Measurements from ENCODE around the gene MAGI2. TPM values are rescaled to one million over a fixed set of nuclear protein-coding genes. Genes with fewer than 3 reads are reported as not detected.

Gene MAGI2
- total RNA-seq, 2 experiments from 2014 or later, result 0.03 to 0.17 TPM

DNA sequence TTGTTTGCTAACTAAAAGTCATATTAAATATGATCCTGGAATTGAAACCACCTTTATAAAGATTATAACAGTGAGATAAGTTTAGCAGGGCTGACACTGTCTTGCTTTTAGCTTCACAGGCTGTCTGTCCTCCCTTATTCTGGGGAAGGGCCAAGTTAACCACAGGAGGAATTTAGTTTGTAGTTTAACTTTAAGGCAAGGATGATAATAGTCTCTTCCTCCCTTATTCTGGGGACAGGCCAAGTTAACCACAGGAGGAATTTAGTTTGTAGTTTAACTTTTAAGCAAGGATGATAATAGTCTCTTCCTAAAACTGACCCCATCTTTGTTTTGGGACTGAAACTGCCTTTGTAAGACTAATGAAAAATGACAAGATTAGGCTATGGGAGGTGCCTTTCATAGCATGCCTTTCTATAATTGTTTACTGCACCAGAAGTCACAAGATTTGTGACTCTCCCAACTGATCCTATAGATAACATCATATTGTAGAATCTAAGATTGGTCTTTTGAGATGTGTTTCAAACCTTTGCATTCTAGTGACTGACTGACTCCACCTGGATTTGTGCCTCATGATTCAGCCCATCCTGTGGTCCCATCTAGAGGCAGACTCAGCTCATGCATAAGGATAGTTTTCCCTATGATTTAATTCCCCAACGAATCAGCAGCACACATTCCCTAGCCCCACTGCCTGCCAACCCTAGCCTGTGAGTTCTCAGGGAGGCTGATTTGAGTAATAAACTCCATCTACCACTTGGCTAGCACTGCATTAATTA lies 212.0 kb downstream of the MAGI2 start:
- H4K20me1 ChIP-seq (ENCODE audit: insufficient read depth, low read length), result no peaks in the 10 kb centered on the region
- CTCF ChIA-PET (ENCODE audit: unreplicated experiment), result no interaction called here
- H3K4me3 ChIP-seq (ENCODE audit: low read depth, low read length, poor library complexity, severe bottlenecking), result no peak overlapping the region
- no peak for DNase-seq (ENCODE audit: low spot score)
- H3K27ac ChIP-seq (ENCODE audit: low read depth, low read length, poor library complexity, severe bottlenecking), result no peak overlapping the region
- H3K79me2 ChIP-seq (ENCODE audit: insufficient read depth, low read depth, low read length), result no peaks in the 10 kb centered on the region
- no TSS peak for BruUV-seq (replicated peaks)
- POLR2A ChIA-PET, result no interaction called here
- TF ChIP-seq EZH2phosphoT487 (IDR thresholded peaks at IDR 0.05; ENCODE audit: borderline replicate concordance, low read depth, low read length), result no peak
- TF ChIP-seq, protein P1, sequence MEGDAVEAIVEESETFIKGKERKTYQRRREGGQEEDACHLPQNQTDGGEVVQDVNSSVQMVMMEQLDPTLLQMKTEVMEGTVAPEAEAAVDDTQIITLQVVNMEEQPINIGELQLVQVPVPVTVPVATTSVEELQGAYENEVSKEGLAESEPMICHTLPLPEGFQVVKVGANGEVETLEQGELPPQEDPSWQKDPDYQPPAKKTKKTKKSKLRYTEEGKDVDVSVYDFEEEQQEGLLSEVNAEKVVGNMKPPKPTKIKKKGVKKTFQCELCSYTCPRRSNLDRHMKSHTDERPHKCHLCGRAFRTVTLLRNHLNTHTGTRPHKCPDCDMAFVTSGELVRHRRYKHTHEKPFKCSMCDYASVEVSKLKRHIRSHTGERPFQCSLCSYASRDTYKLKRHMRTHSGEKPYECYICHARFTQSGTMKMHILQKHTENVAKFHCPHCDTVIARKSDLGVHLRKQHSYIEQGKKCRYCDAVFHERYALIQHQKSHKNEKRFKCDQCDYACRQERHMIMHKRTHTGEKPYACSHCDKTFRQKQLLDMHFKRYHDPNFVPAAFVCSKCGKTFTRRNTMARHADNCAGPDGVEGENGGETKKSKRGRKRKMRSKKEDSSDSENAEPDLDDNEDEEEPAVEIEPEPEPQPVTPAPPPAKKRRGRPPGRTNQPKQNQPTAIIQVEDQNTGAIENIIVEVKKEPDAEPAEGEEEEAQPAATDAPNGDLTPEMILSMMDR (conservative IDR thresholded peaks at IDR 0.05; ENCODE audit: low read length), result no peak
- H3K36me3 ChIP-seq (ENCODE audit: insufficient read depth, low read length), result no peaks in the 10 kb centered on the region
- intact Hi-C loops (cut with micrococcal nuclease; ENCODE audit: unreplicated experiment), result no loop called here
- H2AFZ ChIP-seq (ENCODE audit: low read length), result no peak overlapping the region
- H3K4me1 ChIP-seq (ENCODE audit: insufficient read depth, low read length, poor library complexity, severe bottlenecking), result no peaks in the 10 kb centered on the region
- no peaks in the 10 kb centered on the region for H3K9me2 ChIP-seq (ENCODE audit: insufficient read depth, low read length)
- H3K9me3 ChIP-seq (ENCODE audit: low read length), result no peaks in the 10 kb centered on the region
- H3K4me2 ChIP-seq (ENCODE audit: low read length), result no peak overlapping the region

DNA sequence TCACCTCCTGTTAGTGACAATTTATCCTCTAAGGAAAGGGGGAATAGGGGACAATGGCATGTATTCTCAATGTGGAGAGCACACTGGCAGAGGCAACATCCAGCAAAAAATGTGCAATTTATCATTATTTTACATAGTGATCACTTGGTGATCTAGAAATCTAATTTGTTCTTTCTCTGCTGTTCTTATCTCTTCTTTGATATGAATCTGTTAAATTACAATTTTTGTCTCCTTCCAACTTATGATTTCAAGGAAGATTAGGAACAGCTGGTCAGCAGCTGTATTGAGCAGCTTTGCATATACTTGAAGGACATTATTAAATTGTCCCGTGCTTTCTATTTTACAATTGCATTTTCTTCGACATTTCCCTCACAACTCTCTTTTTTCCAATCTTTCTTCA lies 213.1 kb downstream of the MAGI2 start:
- H3K27ac ChIP-seq (ENCODE audit: low read depth, low read length, poor library complexity, severe bottlenecking), result no peak overlapping the region
- H3K9me2 ChIP-seq (ENCODE audit: insufficient read depth, low read length), result no peaks in the 10 kb centered on the region
- TF ChIP-seq, protein P1 (conservative IDR thresholded peaks at IDR 0.05; ENCODE audit: low read length), result no peak
- TF ChIP-seq EZH2phosphoT487 (IDR thresholded peaks at IDR 0.05; ENCODE audit: borderline replicate concordance, low read depth, low read length), result no peak
- H3K79me2 ChIP-seq (ENCODE audit: insufficient read depth, low read depth, low read length), result no peaks in the 10 kb centered on the region
- intact Hi-C loops (cut with micrococcal nuclease; ENCODE audit: unreplicated experiment), result no loop called here
- H3K4me2 ChIP-seq (ENCODE audit: low read length), result no peak overlapping the region
- no peaks in the 10 kb centered on the region for H3K36me3 ChIP-seq (ENCODE audit: insufficient read depth, low read length)
- no peak for DNase-seq (ENCODE audit: low spot score)
- H3K9me3 ChIP-seq (ENCODE audit: low read length), result no peaks in the 10 kb centered on the region
- H3K4me3 ChIP-seq (ENCODE audit: low read depth, low read length, poor library complexity, severe bottlenecking), result no peak overlapping the region
- ChIA-PET CTCF (ENCODE audit: unreplicated experiment) (no interaction called here), POLR2A (no interaction called here)
- H4K20me1 ChIP-seq (ENCODE audit: insufficient read depth, low read length), result no peaks in the 10 kb centered on the region
- no TSS peak for BruUV-seq (replicated peaks)
- no peaks in the 10 kb centered on the region for H3K4me1 ChIP-seq (ENCODE audit: insufficient read depth, low read length, poor library complexity, severe bottlenecking)
- H2AFZ ChIP-seq (ENCODE audit: low read length), result no peak overlapping the region

- H3K9me3 ChIP-seq (ENCODE audit: low read length), result no peaks in the 10 kb centered on the region
- no peak overlapping the region for H2AFZ ChIP-seq (ENCODE audit: low read length)
- TF ChIP-seq, protein P1 (conservative IDR thresholded peaks at IDR 0.05; ENCODE audit: low read length), result no peak
- TF ChIP-seq EZH2phosphoT487 (IDR thresholded peaks at IDR 0.05; ENCODE audit: borderline replicate concordance, low read depth, low read length), result no peak
- no peak overlapping the region for H3K4me2 ChIP-seq (ENCODE audit: low read length)
- ChIA-PET CTCF (ENCODE audit: unreplicated experiment) (no interaction called here), POLR2A (interaction anchor here (1.6 kb wide), 1 partner anchor 10 kb away, joined by 7 read pairs; no protein-coding TSS in a partner anchor)
- no peaks in the 10 kb centered on the region for H3K79me2 ChIP-seq (ENCODE audit: insufficient read depth, low read depth, low read length)
- H3K27ac ChIP-seq (ENCODE audit: low read depth, low read length, poor library complexity, severe bottlenecking), result no peak overlapping the region
- H3K4me3 ChIP-seq (ENCODE audit: low read depth, low read length, poor library complexity, severe bottlenecking), result no peak overlapping the region
- no peaks in the 10 kb centered on the region for H4K20me1 ChIP-seq (ENCODE audit: insufficient read depth, low read length)
- intact Hi-C loops (cut with micrococcal nuclease; ENCODE audit: unreplicated experiment), result no loop called here
- H3K9me2 ChIP-seq (ENCODE audit: insufficient read depth, low read length), result no peaks in the 10 kb centered on the region
- no TSS peak for BruUV-seq (replicated peaks)
- H3K36me3 ChIP-seq (ENCODE audit: insufficient read depth, low read length), result no peaks in the 10 kb centered on the region
- no peaks in the 10 kb centered on the region for H3K4me1 ChIP-seq (ENCODE audit: insufficient read depth, low read length, poor library complexity, severe bottlenecking)
- DNase-seq (ENCODE audit: low spot score), result no peak
Measured at GRCh38 chr7:79236352-79237028, 217.0 kb downstream of the MAGI2 start.
